Adipocyte (in vitro differentiated cells): ENCODE measurements around the gene FXYD2.

ENCODE experiments used
- DNase-seq: peaks from one replicate; pipeline ENCODE4 v3.0.0-alpha.2; 2015; ENCODE audit warnings: low read depth
- H3K27me3 ChIP-seq: replicated peaks from 2 replicates; pipeline ENCODE4 v1.7.0; 2013; ENCODE audit warnings: mild to moderate bottlenecking, low read length, moderate library complexity; ENCODE audit not compliant: control insufficient read depth, insufficient read depth
- H3K36me3 ChIP-seq: 2 replicates; pipeline ENCODE4 v1.7.0; 2013; ENCODE audit warnings: low read length, mild to moderate bottlenecking, moderate library complexity; ENCODE audit not compliant: control insufficient read depth, insufficient read depth, severe bottlenecking
- H3K4me1 ChIP-seq: 2 replicates; pipeline ENCODE4 v1.7.0; 2013; ENCODE audit warnings: mild to moderate bottlenecking, low read length, moderate library complexity; ENCODE audit not compliant: control insufficient read depth, insufficient read depth
- H3K4me3 ChIP-seq: 2 replicates; pipeline ENCODE4 v1.7.0; 2013; ENCODE audit warnings: mild to moderate bottlenecking, low read length, moderate library complexity
- H3K9ac ChIP-seq: 2 replicates; pipeline ENCODE4 v1.7.0; 2013; ENCODE audit warnings: mild to moderate bottlenecking, low read length, moderate library complexity
- H3K9me3 ChIP-seq: 2 replicates; pipeline ENCODE4 v1.7.0; 2013; ENCODE audit warnings: mild to moderate bottlenecking, low read length, moderate library complexity; ENCODE audit not compliant: control insufficient read depth

Gene FXYD2

GRCh38 chr11:117789241-117789640 is 35.3 kb downstream of the FXYD2 start:
- H3K9me3 ChIP-seq, result no peaks in the 10 kb centered on the region
- H3K9ac ChIP-seq, result no peak overlapping the region
- no peak for DNase-seq
- H3K27me3 ChIP-seq, result peaks cover 85% of the 10 kb centered on the region
- no peaks in the 10 kb centered on the region for H3K36me3 ChIP-seq
- no peak overlapping the region for H3K4me3 ChIP-seq
- H3K4me1 ChIP-seq, result no peaks in the 10 kb centered on the region

- DNase-seq, result peak; percentile 31
- no peaks in the 10 kb centered on the region for H3K9me3 ChIP-seq
- no peak overlapping the region for H3K9ac ChIP-seq
- no peaks in the 10 kb centered on the region for H3K4me1 ChIP-seq
- H3K27me3 ChIP-seq, result peaks cover 83% of the 10 kb centered on the region
- no peak overlapping the region for H3K4me3 ChIP-seq
- no peaks in the 10 kb centered on the region for H3K36me3 ChIP-seq
These were observed 38.2 kb downstream of the FXYD2 start for GRCh38 chr11:117786135-117786870.

GRCh38 chr11:117782101-117782500 is 42.4 kb downstream of the FXYD2 start:
- no peak overlapping the region for H3K4me3 ChIP-seq
- no peak for DNase-seq
- no peaks in the 10 kb centered on the region for H3K4me1 ChIP-seq
- no peaks in the 10 kb centered on the region for H3K36me3 ChIP-seq
- H3K9ac ChIP-seq, result no peak overlapping the region
- no peaks in the 10 kb centered on the region for H3K9me3 ChIP-seq
- H3K27me3 ChIP-seq, result peaks cover 75% of the 10 kb centered on the region

GRCh38 chr11:117781627-117782026 is 42.9 kb downstream of the FXYD2 start:
- Histone ChIP-seq H3K9ac (no peak overlapping the region), H3K4me1 (no peaks in the 10 kb centered on the region), H3K36me3 (no peaks in the 10 kb centered on the region), H3K9me3 (no peaks in the 10 kb centered on the region), H3K27me3 (peaks cover 73% of the 10 kb centered on the region), H3K4me3 (no peak overlapping the region)
- DNase-seq, result no peak

- Histone ChIP-seq H3K9ac (no peak overlapping the region), H3K9me3 (no peaks in the 10 kb centered on the region), H3K4me3 (no peak overlapping the region), H3K36me3 (no peaks in the 10 kb centered on the region), H3K4me1 (no peaks in the 10 kb centered on the region), H3K27me3 (peaks cover 73% of the 10 kb centered on the region)
- DNase-seq, result no peak
These were observed 44.1 kb downstream of the FXYD2 start for GRCh38 chr11:117780456-117780855.

- Histone ChIP-seq H3K36me3 (no peaks in the 10 kb centered on the region), H3K4me1 (no peaks in the 10 kb centered on the region), H3K4me3 (no peak overlapping the region), H3K9ac (no peak overlapping the region), H3K27me3 (peaks cover 58% of the 10 kb centered on the region), H3K9me3 (no peaks in the 10 kb centered on the region)
- DNase-seq, result no peak
These were observed 50.0 kb downstream of the FXYD2 start for GRCh38 chr11:117774553-117774952.

- Histone ChIP-seq H3K4me1 (no peaks in the 10 kb centered on the region), H3K9me3 (no peaks in the 10 kb centered on the region), H3K4me3 (no peak overlapping the region), H3K9ac (no peak overlapping the region), H3K36me3 (no peaks in the 10 kb centered on the region), H3K27me3 (peaks cover 50% of the 10 kb centered on the region)
- DNase-seq, result no peak
These were observed 52.2 kb downstream of the FXYD2 start for GRCh38 chr11:117772360-117772759.

- Histone ChIP-seq H3K4me3 (no peak overlapping the region), H3K36me3 (no peaks in the 10 kb centered on the region), H3K27me3 (peaks cover 51% of the 10 kb centered on the region), H3K9me3 (no peaks in the 10 kb centered on the region), H3K4me1 (no peaks in the 10 kb centered on the region), H3K9ac (no peak overlapping the region)
- no peak for DNase-seq
These were observed 52.7 kb downstream of the FXYD2 start for GRCh38 chr11:117771841-117772240.

GRCh38 chr11:117771197-117771596 is 53.3 kb downstream of the FXYD2 start:
- H3K9ac ChIP-seq, result no peak overlapping the region
- no peak overlapping the region for H3K4me3 ChIP-seq
- no peaks in the 10 kb centered on the region for H3K9me3 ChIP-seq
- no peak for DNase-seq
- H3K4me1 ChIP-seq, result no peaks in the 10 kb centered on the region
- H3K36me3 ChIP-seq, result no peaks in the 10 kb centered on the region
- H3K27me3 ChIP-seq, result peaks cover 55% of the 10 kb centered on the region

- DNase-seq, result no peak
- Histone ChIP-seq H3K9me3 (no peaks in the 10 kb centered on the region), H3K36me3 (no peaks in the 10 kb centered on the region), H3K9ac (no peak overlapping the region), H3K27me3 (peaks cover 56% of the 10 kb centered on the region), H3K4me1 (no peaks in the 10 kb centered on the region), H3K4me3 (no peak overlapping the region)
These were observed 54.5 kb downstream of the FXYD2 start for GRCh38 chr11:117770061-117770460.
